LoVo (cell line): ENCODE results near the gene GIMAP6.
"Not testable (repeated sequence)": the region's sequence is repeated elsewhere in the genome, so short reads cannot be mapped to it uniquely, and the experiment has no call there.

Source experiments
- DNase-seq: peaks from one replicate; pipeline ENCODE4 v3.0.0-alpha.2; 2016; ENCODE audit warnings: low spot score

The GIMAP6 gene

DNA sequence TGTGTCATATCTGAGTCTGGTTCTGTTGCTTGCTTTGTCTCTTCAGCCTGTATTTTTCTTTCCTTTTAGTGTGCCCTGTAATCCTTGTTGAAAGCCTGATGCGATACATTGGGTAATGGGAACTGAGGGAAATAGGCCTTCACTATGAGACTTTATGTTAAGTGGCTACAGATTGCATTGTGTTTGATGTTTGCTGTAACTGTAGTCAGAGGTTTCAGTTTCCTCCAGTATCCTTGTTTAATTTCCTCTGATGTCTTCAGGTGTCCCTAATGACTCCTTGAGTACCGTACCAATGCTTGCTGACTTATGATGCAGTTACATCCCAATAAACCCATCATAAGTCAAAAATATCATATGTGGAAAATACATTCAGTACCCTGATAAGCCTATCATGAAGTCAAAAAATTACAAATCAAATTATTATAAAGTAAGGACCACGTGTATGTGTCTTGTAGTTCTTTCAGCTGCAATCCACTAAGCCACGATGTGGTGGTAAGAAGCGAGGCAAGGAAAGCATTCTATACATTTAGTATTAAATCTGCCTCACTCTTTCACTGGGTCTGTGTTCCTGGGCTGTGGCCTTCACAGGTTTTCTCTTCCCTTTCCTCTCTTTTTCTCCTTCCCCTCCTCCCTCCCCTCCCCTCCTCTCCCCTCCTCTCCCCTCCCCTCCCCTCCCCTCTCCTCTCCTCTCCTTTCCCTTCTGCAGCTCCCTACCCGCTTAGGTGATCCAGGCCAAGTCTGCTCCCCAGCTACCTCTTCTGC, 13.3 kb upstream of the GIMAP6 start:
- no peak for DNase-seq

DNA sequence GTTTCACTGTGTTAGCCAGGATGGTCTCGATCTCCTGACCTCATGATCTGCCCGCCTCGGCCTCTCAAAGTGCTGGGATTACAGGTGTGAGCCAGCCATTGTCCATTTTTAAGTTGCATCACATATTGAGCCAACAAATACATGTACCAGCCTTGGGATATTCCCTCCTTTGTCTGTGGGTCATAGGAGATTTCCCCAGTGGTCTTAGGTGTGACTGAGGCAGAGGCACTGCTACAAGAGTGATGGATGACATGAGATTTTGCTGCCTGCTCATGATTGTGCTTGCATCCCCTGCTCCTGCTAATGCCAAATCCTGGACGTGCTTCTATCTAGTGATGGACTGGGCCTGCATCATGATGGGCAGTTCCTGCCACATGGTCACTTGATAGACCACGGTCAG, 10.7 kb upstream of the GIMAP6 start:
- no peak for DNase-seq

DNA sequence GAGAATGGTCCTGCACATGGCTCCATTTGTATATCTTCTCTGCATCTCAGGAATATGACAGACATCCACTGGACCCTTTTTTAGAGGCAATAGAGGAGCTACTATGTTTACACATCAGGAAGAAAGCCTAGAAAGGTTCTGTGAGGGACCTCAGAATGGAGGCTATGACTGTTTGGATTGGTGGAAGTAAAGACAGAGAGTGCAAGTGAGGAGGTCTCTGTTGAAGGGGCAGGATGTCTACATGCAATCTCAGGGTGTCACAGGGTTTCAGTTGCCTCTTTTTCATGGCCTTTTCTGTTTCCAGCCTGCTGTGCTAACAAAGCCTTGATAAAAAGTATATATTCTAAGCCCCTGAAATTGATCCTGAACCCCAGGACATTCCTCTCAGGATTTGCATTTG, 9.7 kb upstream of the GIMAP6 start:
- no peak for DNase-seq

DNA sequence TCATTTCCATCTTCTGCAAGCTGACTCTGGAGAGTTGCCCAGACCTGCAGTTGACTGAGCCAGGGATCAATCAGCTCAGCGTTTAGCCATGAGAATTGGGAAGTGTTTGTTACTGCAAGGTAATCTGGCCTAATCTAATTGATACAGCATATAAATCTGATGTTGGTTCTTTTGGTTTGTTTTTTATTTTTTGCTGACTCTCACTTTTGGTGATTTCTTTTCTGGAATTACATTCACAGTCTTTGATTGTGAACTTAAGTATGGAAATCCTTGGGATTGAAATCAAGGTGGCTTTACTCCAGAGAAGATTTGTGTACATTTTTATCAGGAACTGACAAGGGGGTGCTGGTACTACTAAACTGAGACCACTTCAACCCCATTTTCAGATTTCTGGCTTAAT, 1.7 kb upstream of the GIMAP6 start:
- DNase-seq: no peak

DNA sequence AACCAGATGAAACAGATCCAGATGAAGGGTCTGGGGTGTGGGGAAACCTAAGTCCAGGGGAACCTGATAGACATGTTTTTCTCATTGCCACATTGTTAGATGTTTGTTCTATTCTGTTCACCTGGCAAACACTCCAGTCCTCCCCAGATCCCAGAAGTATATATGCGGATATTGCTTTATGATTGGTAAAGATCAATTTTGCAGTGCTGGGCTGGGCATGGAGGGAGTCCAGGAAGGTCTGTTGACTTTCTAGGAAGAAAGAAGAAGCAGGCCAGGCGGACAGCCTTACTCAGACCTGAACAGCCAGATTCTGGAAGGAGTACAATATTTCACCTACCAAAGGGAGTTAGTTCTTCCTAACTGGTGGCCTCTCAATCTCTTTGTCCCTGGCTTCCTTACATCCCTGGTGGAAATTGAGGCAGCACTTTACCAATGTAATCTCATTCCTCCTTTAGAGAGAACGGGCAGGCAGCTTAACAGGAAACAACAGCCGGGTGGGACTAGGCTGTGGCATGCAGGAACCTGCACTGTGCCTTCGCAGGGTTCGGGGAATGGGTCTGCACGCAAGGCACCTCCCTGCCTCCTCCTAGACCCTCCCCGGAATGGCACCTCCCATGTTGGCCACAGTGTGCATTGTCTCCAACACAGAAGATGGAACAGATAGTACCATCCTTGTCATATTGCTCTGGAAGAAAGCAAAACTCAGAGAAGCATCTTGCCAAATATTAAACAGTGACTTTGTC, 930 bp downstream of the GIMAP6 start:
- DNase-seq: no peak

DNA sequence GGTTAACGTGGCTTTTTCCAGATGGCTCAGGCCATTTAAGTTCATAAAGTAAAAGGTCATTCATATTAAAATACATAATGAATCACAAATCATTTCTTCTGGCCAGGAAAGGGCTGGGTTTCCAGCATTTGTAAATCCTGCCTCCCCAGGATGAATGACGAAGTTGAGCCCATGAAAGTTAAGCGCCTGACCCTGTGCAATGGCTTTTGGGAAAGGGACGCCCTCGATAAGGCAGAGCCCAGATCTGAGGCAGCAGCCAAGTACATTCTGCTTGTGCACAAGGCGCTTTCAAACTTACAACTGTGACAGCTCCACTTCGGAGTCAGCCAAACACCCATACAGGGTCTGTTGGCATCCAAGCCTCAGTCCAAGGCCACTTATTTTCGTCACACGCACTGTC, 2.8 kb downstream of the GIMAP6 start:
- no peak for DNase-seq

DNA sequence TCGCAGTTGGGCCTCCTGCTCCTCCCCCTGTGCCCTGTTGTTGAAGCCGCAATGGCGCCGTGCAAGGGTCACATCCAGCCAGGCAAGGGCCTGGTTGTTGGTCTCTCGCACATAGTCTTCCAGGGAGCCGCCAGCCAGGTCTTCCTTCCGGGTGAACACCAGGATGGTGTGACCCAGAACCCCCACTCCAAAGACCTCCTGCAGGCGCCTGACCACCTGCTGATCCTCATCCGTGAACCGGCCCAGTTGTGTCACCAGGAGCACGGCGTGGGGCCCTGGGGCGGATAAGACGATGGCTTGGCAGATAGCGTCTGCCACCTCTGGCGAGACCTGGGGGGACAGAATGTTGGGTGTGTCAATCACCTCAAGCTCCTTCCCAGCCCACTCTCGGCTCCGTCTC, 4.2 kb downstream of the GIMAP6 start:
- no peak for DNase-seq

DNA sequence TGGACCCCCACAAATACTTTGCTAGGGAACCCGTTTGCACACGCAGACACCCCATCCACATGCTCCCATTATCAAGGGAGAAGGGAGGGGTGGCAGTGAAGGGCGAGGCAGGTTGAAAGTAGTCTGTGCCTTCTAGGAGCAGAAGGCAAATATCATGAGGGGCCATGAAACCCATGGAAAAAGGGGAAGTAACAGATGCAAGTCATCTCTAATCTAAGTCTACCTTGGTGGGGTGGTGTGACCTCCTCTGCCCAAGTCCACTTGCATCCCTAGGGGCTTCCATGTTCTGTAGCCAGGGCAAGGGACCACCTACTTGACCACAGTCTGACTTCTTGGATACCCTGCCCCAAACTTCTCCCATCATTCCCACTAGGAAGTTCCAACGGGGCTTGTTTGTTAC, 5.5 kb downstream of the GIMAP6 start:
- no peak for DNase-seq

DNA sequence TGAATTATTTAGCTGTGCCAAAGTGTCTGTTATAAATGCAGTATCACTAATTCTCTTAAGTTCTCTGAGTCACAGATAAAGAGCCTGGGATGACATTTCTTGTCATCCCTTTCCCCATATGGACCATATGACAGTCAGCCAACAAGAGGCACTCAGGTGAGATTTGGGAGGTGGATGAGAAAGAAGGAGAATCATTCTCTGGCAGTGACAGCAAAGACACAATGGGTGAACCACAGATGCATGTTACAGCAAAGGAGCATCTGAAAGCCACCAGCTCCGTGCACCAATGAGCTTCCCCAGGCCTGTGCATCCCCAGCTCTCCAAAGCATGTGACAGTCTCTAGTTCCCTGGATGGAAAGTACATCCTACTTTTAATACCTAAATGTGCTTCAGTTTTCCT, 10.8 kb downstream of the GIMAP6 start:
- no peak for DNase-seq

DNA sequence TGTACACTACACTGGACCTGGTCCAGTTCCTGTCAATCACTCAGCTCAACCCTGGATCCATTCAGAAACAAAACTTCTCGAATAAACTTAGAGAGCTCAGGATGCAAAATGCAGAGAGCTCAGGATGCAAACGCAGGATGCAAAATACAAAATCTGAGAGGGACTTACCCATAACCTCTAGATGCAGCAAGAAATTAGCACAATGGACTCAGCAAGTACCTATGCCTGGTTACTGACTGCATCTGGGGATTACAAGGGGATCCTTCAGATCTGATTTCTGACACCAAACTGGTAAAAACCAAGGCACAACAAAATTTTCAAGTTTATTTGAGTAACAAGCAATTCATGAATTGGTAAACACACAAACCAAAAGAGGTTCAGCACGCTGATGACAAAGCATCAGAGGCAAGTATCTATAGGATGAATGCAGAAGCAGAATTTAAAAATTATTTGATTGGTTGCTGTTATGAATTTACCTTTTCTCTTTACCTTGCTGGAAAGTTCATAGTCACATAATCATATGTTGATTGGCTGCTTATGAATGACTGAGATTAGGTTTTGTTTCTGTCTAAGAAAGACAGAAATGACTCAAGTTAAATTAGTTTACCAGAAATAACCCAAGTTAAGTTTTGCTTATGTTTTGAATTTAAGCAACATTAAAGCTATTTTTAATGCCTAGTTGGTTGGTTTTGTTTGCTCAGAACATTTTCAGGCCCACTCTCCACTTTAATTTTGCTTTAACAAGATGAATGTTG, 11.4 kb downstream of the GIMAP6 start:
- no peak for DNase-seq

DNA sequence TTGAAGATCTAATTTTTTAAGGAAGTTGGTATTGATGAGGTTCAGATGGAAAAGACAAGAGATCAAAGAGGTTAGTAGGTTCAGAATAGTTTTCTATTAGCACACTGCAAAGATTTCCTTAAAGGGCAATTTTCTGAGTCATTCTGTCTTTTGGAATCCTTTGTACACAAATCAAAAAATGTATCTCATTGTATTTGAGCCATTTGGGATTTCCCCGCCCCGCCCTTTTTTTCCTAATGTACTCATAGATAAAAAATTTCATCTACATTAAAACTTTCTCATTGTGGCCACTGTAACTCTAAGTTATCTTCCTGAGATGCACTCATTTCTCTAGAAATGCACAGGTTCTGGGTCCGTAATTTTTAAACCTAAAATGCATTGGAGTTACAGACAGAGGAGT, 12.1 kb downstream of the GIMAP6 start:
- no peak for DNase-seq

DNA sequence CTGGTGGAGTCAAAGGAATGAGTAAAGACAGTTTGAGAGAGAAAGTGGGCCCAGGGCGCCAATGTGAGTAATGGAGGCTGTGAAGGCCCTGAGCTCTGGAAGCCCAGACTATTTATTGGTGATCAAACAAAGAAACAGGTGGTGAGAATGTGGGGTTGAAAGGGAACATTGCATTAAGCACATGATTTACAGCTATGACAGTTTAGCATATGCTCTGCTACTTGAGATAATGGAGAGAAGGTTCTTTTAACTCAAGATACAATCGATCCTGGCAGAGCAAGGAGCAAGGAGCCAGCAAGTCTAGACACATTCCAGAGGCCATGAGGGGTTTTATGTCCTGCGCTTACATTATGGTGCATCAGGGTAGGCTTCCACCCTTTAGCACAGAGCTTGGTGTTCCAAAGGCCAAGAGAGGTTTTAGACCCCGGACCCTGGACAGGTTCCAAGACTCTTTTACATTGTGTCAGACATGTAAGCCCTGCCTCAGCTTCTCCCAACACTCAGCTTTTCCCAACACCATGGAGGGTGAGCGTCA, 16.9 kb downstream of the GIMAP6 start:
- not testable (repeated sequence) for DNase-seq

DNA sequence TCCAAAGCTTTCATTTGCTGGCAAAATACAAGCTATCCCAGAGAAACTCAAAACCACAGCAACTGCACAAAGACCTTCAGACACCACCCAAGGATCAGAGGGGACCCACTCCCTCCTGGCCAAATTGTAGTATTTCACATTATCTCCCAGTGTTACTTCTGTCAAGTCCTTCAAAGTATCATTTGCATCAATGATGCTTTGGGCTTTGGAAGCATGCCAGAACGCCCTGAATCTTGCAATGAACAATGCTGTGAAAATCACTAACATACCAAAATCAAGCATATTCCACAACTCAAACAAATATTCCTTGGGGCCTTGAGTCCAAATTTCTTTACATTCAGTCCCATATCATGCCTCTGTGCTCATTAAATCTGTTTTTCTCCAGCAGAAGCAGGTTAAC, 17.8 kb downstream of the GIMAP6 start:
- DNase-seq: not testable (repeated sequence)

DNA sequence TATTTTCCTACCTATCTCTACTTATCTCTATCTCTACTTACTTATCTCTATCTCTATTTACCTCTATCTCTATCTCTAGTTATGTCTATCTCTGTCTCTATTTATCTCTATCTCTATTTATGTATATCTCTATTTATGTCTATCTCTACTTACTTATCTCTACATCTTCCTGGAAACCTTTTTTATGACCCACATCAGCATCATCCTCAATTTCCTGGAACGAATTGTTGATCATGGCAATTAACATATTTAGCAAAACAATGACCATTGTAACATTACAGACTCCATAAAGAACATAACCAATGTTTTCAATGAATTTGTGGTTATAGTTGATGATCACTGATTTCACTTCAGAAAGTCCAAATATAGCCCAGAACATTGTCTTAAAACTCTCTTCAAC, 18.3 kb downstream of the GIMAP6 start:
- no peak for DNase-seq

DNA sequence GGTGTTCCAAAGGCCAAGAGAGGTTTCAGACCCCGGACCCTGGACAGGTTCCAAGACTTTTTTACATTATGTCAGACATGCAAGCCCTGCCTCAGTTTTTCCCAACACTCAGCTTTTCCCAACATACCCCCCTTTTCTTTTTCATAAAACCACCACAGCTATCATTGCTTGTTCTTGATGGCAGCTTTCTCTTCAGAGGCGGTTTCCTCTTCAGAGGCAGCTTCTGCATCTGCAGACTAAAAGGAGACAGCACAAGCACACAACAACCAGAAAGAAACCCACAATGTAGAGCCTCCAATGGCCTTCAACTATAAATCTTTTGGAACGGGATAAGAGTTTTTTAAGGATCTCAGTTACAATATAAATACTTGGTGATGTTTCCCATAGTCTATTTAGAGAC, 19.3 kb downstream of the GIMAP6 start:
- no peak for DNase-seq

DNA sequence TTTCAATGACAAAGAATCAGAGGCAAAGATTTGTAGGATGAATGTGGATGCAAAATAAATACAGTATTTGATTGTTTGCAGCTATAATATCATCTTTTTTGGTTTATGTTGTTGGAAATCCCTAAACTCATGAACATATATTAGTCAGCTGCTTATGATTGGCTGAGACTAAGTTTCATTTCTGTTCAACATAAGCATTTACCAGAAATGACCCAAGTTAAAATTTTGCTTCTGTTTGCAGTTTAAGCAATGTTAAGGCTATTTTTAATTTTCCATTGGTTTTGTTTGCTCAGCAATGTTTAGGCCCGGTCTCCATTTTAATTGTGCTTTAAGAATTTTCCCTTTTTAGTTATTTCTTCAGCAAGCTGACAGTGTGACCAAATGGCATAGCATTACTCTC, 22.0 kb downstream of the GIMAP6 start:
- no peak for DNase-seq

DNA sequence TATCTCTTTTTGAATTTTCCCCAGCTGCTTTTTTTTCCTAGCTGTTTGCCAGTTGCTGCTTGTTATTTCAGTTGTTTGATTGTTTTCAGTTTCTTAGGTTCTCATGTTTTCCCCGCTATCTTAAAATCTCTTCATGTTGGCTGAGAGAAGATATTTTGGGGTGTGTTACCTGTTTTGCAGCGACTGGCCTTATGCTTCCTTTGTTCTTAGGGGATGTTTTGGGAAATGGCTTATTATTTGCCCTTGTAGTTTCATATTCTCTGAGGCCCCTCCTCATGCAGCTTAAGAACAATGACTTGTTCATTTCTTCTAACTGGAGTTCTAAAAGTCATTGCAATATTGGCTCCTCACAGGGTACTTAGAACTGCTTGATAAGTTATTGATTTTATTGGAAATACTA, 28.6 kb downstream of the GIMAP6 start:
- not testable (repeated sequence) for DNase-seq

DNA sequence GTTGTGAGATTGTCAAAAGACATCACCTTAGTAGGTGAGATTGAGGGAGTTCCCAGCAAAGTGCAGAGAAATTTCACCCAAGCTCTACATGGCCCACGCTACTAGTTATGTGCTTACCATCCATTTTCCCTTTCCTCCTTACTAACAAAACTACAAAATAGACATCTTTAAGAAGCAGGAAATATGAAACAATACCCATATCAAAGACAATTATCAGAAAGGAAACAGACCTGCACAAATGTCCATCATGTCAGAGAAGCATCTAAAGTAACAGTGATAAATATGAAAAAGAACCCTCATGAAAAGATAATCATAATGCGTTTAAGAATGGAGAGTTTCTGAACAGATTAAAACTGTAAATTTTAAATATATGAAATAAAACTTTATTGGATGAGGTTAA, 36.8 kb downstream of the GIMAP6 start:
- DNase-seq: no peak

DNA sequence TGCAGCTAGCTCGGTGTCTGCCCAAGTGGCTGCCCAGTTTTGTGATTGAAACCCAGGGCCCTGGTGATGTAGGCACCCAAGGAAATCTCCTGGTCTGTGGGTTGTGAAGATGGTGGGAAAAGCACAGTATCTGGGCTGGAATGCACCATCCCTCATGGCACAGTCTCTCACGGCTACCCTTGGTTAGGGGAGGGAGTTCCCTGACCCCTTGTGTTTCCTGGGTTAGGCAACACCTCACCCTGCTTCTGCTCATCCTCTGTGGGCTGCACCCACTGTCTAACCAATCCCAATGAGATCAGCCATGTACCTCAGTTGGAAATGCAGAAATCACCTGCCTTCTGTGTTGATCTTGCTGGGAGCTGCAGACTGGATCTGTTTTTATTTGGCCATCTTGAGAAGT, 37.4 kb downstream of the GIMAP6 start:
- DNase-seq: no peak

DNA sequence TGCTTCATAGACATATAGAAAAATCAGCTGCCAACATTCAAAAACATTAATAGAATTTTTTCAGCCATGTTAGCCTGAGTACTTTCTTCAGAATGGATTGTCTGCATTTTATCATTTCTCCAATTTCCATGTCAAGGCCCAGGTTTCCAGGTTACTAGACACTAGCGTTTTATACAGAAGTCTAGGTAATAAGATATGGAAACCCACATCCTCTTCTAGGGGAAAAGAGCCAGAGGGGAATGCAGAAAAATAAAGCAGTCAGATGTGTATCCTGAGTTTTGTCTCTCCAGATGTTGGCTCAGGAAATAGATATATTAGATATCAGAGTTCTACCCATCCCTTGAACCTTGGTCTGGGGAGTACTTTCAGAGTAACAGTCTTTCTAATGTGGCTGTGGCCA, 44.6 kb downstream of the GIMAP6 start:
- DNase-seq: no peak

DNA sequence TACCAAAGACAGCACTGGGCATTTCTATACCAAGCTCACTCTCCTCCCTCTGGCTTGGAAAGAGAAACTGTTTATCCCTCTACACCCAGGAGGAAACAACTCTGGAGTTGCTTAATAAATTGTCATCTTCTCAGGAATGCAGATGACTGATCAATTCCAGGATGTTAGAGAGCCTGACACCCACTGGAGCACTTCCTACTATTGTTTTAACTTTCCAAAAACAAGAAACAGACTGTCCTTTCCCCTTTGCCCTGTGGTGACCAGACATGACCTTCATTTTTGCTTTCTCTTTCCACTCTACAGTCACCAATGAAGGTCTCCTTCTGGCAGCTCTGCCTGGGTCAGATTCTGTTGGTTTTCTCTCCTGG, 45.4 kb downstream of the GIMAP6 start:
- no peak for DNase-seq

DNA sequence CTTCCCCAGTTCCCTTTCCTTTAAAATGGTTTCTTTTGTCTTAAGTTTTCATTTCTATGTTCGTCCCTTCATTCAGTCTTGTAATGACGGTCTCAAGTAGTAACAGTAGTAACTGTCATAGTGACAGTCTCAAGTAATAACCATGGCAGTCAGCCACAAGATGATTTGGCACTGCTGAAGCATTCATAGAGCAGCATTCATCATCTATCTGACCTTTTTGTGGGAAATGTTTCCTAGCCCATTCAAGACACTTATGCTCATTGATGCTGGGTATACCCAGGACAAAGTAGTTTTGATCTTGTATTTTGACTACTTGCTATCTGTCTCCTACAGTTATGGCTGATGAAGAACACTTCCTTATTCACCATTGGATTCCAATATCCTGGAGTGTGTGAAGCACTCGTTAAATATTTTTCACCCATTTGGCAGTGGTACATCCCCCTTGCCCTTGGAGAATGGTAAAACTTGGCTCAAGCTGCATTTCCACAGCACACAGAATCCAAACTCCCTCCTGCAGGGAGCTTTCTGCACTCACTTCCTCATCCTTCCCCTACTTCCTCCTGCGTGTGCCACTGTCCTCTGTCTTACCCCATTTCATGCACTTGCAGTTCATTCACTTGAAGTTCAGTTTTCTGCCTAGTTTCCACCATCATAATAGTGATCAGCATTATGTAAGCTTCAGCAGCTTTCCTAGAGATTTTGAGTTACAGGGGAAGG, 46.0 kb downstream of the GIMAP6 start:
- no peak for DNase-seq
